Epidermal melanocyte (primary cell): ENCODE measurements around the gene SMARCA1.
"Not testable (repeated sequence)": the region's sequence is repeated elsewhere in the genome, so short reads cannot be mapped to it uniquely, and the experiment has no call there.

Source experiments
- DNase-seq: peaks from one replicate; pipeline ENCODE4 v3.0.0; 2011; ENCODE audit warnings: low spot score; ENCODE audit not compliant: insufficient read length

The SMARCA1 gene

GRCh38 chrX:129523079-129523911 lies at the start of gene SMARCA1:
TSS of gene SMARCA1 (minus strand) at chrX:129523490. CDS start at chrX:129523370, 120 bp downstream.
- peak; percentile 56 for DNase-seq

DNA sequence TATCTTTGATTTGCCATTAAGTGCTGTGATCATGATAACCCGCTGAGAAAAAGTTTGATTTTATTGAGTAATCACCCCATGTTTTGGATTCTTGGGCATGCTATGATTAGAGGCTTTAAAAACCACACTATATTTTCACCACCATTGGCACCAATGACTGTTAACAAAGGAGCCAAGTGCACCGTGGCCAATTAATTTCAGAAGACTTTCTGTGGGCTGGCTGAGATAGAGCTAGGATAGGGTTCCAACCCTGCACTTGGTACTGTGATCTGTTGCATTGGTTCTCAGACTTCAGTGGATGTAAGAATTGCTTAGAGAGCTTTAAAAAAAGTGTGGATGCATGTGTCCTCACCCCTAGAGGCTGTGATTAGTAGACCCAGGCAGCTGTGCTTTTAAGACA lies 49.1 kb upstream of the SMARCA1 start:
- no peak for DNase-seq

- no peak for DNase-seq
Observed at GRCh38 chrX:129568349-129568748, 45.1 kb upstream of the SMARCA1 start.

GRCh38 chrX:129566073-129566472 lies 42.8 kb upstream of the SMARCA1 start:
- DNase-seq, result no peak

GRCh38 chrX:129565046-129565650 lies 41.9 kb upstream of the SMARCA1 start:
- DNase-seq, result no peak

DNA sequence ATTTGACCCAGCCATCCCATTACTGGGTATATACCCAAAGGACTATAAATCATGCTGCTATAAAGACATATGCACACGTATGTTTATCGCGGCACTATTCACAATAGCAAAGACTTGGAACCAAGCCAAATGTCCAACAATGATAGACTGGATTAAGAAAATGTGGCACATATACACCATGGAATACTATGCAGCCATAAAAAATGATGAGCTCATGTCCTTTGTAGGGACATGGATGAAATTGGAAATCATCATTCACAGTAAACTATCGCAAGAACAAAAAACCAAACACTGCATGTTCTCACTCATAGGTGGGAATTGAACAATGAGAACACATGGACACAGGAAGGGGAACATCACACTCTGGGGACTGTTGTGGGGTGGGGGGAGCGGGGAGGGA lies 41.1 kb upstream of the SMARCA1 start:
- not testable (repeated sequence) for DNase-seq

- DNase-seq, result no peak
Observed at GRCh38 chrX:129561453-129561852, 38.2 kb upstream of the SMARCA1 start.

DNA sequence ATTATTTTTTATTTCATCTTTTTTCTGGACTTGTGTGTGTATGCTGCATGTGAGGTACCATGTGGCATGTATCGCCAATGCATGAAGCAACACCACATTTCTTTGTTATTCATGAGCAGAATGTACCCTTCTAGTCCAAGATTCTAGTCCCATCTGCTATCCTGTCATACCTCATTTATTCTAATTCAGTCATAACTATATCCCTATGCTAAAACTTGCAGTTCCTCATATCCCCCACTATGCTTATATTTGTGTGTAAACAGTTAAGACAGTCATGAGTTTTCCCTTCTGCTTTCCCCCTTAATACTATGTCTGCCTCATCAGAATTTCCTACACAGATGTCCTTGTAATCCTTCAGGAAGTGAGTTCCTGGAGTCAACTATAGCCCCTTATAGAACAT lies 36.5 kb upstream of the SMARCA1 start:
- DNase-seq, result no peak

DNA sequence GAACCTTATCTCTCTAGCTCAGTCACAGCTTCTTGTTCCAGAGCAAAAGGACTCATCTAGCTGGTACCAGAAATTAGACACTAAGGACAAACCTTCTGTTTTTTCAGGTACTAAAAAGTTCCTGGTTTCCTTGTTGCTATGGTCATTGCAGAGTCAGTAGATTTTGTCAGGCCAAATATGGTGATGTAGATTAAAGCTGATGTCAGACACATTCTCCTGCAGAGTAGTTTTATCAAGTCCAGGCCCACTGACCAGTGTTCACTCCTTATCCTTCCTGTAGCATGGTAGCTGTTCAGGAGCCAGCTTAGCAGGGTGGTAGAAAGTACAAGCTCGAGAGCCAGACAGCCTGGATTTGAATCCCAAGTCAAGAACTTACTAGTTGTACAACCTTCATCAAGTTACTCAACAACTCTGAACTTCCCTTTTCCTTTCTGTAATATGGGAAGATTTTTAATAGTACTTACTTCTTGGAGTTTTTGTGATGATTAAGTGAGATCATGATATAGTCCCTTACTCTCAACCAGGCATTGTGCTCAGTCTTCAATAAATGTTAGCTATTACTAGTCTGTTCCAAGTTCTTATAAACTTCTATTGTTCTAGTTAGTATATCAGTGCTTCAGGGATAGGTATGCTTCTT lies 34.7 kb upstream of the SMARCA1 start:
- DNase-seq, result no peak

DNA sequence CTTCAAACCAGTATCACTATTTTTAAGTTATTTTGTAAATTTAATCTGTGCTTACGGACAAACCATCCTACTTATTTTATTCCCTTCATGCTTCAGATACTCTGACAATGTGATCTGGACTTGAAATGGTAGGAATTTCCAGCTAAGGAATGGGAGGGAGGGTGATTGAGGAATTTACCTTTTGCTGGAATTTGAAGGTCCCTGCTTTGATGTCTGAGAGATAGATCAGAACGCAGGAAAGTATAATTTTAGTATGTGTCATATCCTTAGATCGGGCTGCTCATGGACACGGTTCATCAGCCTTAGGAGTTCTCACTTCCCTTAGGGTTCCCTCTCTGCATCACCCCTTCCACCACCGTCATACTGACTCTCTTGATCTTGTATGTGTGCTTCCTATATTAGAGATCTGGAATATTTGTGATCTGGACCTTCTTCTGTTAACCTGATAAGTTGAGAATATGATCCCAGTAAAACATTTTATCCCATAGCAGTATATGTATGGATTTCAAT lies 33.6 kb upstream of the SMARCA1 start:
- DNase-seq, result no peak

- not testable (repeated sequence) for DNase-seq
Observed at GRCh38 chrX:129554816-129555215, 31.5 kb upstream of the SMARCA1 start.

DNA sequence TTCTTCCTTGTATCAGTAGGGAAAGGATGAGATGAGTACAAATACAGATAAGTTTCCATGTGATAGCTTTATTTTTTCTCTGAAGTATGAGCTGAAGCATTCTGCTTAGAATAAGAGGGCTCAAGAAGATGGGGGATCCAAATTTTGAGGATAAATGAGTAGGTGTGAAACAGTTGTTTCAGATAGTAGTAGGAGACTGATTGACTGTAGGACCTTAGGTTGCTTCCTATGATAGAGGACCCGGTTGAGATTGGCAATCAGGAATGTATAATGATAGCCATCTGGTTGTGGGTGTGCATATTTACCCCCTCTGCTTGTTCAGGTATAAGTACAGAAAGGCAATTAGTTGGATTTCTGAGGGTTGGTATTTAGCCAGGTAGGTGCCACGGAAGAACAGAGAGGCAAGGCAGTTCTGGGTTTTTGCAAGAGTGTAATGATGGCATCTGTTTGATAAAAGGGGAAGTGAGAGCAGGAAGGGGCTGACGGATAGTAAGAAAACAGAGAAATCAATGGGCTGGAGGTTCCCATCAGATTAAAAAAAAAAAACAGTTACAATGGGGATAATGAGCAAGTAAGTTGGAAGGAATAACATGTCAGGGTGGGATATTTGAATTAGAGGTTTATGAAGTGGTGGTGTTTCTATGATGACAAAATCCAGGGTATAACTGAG lies 30.5 kb upstream of the SMARCA1 start:
- no peak for DNase-seq

DNA sequence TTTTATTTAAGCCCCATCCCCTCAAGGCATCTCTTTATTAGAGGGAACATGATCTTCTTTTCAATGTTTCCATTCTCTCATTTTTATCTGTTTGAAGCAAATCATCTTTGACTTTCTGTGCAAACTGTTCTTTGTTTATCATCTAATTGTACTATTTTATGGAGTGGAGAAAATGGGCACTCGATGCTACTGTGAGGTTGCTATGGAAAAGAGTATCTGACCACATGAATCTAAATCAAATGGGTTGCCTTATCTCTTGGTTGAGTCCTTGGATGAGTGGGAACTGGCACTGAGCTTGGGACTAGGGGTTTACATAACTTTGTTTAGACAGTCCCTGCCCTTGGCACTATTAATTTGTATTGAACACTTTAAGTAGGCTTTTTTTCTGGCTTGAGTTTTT lies 25.8 kb upstream of the SMARCA1 start:
- no peak for DNase-seq

- no peak for DNase-seq
Observed at GRCh38 chrX:129545408-129545807, 22.1 kb upstream of the SMARCA1 start.

DNA sequence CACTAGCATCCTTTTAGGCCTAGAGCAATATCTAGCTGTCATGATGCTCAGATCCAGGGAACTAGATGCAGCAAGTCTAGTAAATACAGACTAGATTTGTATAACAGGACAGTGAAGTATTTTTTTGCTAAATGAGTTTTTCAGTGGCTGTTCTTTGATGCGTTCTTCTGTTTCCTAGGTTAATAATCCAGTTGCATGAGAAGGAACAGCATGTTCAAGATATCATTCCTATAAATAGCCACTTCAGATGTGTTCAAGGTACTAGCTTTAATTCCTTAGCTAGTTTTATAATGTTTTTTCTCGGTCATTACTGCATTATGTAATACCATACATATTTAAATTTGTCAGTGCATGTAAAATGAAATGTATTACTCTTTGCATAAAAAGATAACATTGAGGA lies 21.5 kb upstream of the SMARCA1 start:
- no peak for DNase-seq

GRCh38 chrX:129540722-129541184 lies 17.5 kb upstream of the SMARCA1 start:
- no peak for DNase-seq

DNA sequence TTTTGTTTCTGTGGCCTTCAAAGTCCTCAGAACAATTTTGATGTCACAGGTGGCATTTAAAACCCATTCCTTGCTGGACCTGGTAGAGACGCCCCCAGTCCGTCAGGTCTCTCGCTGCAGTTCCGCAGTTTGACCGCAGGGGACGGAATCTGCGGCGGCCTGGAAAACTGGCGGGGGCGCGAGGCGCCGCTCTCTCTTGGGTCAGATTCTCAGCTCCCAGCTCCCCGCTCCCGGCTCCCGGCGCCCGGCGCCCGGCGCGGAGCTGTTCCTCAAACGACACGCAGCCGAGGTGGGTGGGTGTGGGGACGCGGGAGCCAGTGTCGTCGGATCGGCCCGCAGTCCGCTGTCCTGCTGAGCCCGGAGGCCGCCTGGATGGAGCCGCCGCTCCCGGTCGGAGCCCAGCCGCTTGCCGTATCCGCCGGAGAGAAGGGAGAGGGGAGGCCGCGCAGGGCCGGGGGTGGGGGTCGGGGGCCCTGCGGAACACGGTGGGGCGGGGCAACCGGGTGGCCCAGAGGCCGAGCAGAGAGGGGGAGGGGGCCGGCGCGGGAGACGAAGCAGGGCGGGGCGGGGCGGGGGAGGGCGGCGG lies 16.9 kb upstream of the SMARCA1 start, which contains the start of gene OCRL:
OCRL (plus strand) TSS at position 192 of the 586 bp plus-strand sequence; CDS start at position 373, 181 bp downstream.
- peak; percentile 52 for DNase-seq

GRCh38 chrX:129534816-129535578 lies 11.7 kb upstream of the SMARCA1 start:
- DNase-seq, result no peak

DNA sequence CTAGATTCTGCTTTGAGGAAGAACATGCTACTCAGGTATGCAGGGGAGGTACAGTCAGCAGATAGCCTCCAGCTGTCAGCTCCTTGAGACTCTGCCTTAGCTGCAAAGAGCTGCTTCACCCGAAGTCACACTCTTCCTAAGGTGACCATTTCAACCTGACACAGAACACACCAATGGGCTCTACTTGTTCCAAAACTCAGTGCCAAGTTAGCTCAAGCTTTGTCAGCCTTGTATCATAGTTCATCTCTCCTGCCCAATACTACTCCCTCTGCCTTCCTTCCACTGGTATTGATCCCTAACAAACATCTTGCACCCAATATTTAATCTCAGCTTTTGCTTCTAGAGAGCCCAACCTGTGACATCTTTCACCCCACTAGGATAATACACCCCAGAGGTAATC lies 7.8 kb upstream of the SMARCA1 start:
- DNase-seq, result no peak

DNA sequence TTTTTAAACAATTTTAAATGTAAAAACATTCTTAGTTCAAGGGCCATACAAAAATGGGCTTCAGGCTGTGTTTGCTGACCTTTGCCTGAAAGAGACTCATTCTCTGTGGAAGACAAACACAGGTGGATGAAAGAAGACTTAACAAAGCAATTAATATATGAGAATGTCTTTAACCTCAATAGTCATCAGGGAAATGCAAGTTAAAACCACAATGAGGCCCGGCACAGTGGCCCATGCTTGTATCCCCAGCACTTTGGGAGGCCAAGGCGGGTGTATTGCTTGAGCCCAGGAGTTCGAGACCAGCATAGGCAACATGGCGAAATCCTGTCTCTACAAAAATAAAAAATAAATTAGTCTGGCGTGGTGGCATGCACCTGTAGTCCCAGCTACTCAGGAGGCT lies 7.1 kb upstream of the SMARCA1 start:
- DNase-seq, result no peak
